Cardiac muscle cell (in vitro differentiated cells and primary cell): Measurements from ENCODE around the gene TRAM2. TPM values are rescaled to one million over a fixed set of nuclear protein-coding genes. Genes with fewer than 3 reads are reported as not detected.

Source experiments
- DNase-seq, 2 donors: peaks; one replicate each; pipeline versions ENCODE4 v3.0.0 to v3.0.0-alpha.2; 2010 to 2017; ENCODE audit warnings: low read depth in 1 of 2, low spot score in 1 of 2
- H3K27ac ChIP-seq: fragments of 200-600 bp; sonication (generic); 2 replicates; pipeline ENCODE4 v1.5.1; 2016
- H3K27me3 ChIP-seq: fragments of 200-600 bp; sonication (generic); 2 replicates; pipeline ENCODE4 v1.6.0; 2016; ENCODE audit warnings: control low read depth
- H3K36me3 ChIP-seq: fragments of 200-600 bp; sonication (generic); 2 replicates; pipeline ENCODE4 v1.5.1; 2016; ENCODE audit warnings: control low read depth
- H3K4me1 ChIP-seq: fragments of 200-600 bp; sonication (generic); 2 replicates; pipeline ENCODE4 v1.8.1; 2017; ENCODE audit warnings: low read depth, mild to moderate bottlenecking, mixed run types
- H3K4me3 ChIP-seq: fragments of 200-600 bp; sonication (generic); 2 replicates; pipeline ENCODE4 v1.5.1; 2016; ENCODE audit warnings: mild to moderate bottlenecking
- H3K9me3 ChIP-seq: fragments of 200-600 bp; sonication (generic); 2 replicates; pipeline ENCODE4 v1.5.1; 2017; ENCODE audit warnings: low read depth, mild to moderate bottlenecking, control low read depth
- CTCF ChIP-seq: IDR thresholded peaks from 2 replicates; pipeline ENCODE4 v1.5.1; 2012; ENCODE audit warnings: low read depth, mild to moderate bottlenecking, low read length
- polyA plus RNA-seq: library from polyadenylated mRNA; unstranded; fragments of >200 nt; fragmentation: Nextera tagmentation; extraction: Ambion mirVana; gene quantifications from 2 replicates; pipeline ENCODE4 v1.2.1, GENCODE V29; 2016
- total RNA-seq: library from RNA; depleted of rRNA; stranded (reverse); fragments of >200 nt; gene quantifications from 2 replicates; pipeline ENCODE4 v1.2.3, GENCODE V29; 2016

The TRAM2 gene
- total and polyA plus RNA-seq, 2 experiments from 2014 or later: 6.6 to 7.7 TPM

GRCh38 chr6:52494298-52495072 is 82.4 kb downstream of the TRAM2 start:
- H3K4me3 ChIP-seq: no peak overlapping the region
- no peaks in the 10 kb centered on the region for H3K9me3 ChIP-seq
- no peak overlapping the region for H3K27ac ChIP-seq
- TF ChIP-seq CTCF: no peak
- H3K4me1 ChIP-seq: peaks cover 2% of the 10 kb centered on the region
- H3K36me3 ChIP-seq: no peaks in the 10 kb centered on the region
- no peaks in the 10 kb centered on the region for H3K27me3 ChIP-seq
- DNase-seq: no peak

- DNase-seq: no peak
- no peaks in the 10 kb centered on the region for H3K27me3 ChIP-seq
- TF ChIP-seq CTCF: no peak
- H3K4me1 ChIP-seq: no peaks in the 10 kb centered on the region
- H3K27ac ChIP-seq: no peak overlapping the region
- no peaks in the 10 kb centered on the region for H3K9me3 ChIP-seq
- H3K4me3 ChIP-seq: no peak overlapping the region
- no peaks in the 10 kb centered on the region for H3K36me3 ChIP-seq
Measured at GRCh38 chr6:52493669-52494068, 83.2 kb downstream of the TRAM2 start.

GRCh38 chr6:52491203-52492069 is 85.4 kb downstream of the TRAM2 start:
- H3K4me1 ChIP-seq: no peaks in the 10 kb centered on the region
- no peaks in the 10 kb centered on the region for H3K27me3 ChIP-seq
- no peak overlapping the region for H3K27ac ChIP-seq
- H3K36me3 ChIP-seq: no peaks in the 10 kb centered on the region
- no peaks in the 10 kb centered on the region for H3K9me3 ChIP-seq
- TF ChIP-seq CTCF: no peak
- H3K4me3 ChIP-seq: no peak overlapping the region
- DNase-seq: no peak

GRCh38 chr6:52489881-52490280 is 87.0 kb downstream of the TRAM2 start:
- no peak overlapping the region for H3K4me3 ChIP-seq
- H3K27me3 ChIP-seq: no peaks in the 10 kb centered on the region
- no peak for TF ChIP-seq CTCF
- DNase-seq: no peak
- H3K27ac ChIP-seq: no peak overlapping the region
- no peaks in the 10 kb centered on the region for H3K36me3 ChIP-seq
- no peaks in the 10 kb centered on the region for H3K9me3 ChIP-seq
- no peaks in the 10 kb centered on the region for H3K4me1 ChIP-seq

GRCh38 chr6:52483671-52484003 is 93.2 kb downstream of the TRAM2 start:
- DNase-seq: no peak
- Histone ChIP-seq H3K36me3 (no peaks in the 10 kb centered on the region), H3K9me3 (no peaks in the 10 kb centered on the region), H3K4me1 (no peaks in the 10 kb centered on the region), H3K27me3 (no peaks in the 10 kb centered on the region), H3K27ac (no peak overlapping the region), H3K4me3 (no peak overlapping the region)
- TF ChIP-seq CTCF: no peak
